Lower leg skin (tissue), 4 donors: Measurements from ENCODE around the gene ACIN1. TPM values are rescaled to one million over a fixed set of nuclear protein-coding genes. Genes with fewer than 3 reads are reported as not detected.

Experiments used
- DNase-seq, 2 donors: peaks; one replicate each; pipeline ENCODE4 v3.0.0-alpha.2; 2019; ENCODE audit warnings: low spot score in 2 of 2
- H3K4me3 ChIP-seq: fragments of 200-600 bp; sonication (generic); 2 replicates; pipeline ENCODE4 v1.5.1; 2017; ENCODE audit warnings: mild to moderate bottlenecking, low read depth; ENCODE audit not compliant: poor library complexity, severe bottlenecking
- POLR2A ChIP-seq, 2 donors: fragments of 450-650 bp; IDR thresholded peaks; one replicate each; pipeline ENCODE4 v1.6.1; 2016 to 2017; ENCODE audit warnings: antibody characterized with exemption in 2 of 2, mild to moderate bottlenecking in 1 of 2, moderate library complexity in 1 of 2
- WGBS, 2 donors: methylation state at CpG; one replicate each; pipeline ENCODE4 v1.1.5; 2018; 5-methylcytosine and 5-hydroxymethylcytosine counted together
- intact Hi-C: fragments of 100-400 bp; cut with DNase I; formaldehyde crosslinking; loops from one replicate; pipeline ENCODE4 v1.15.0; 2023; ENCODE audit warnings: low total_unique reads
- total RNA-seq, 4 donors: library from RNA; depleted of rRNA; stranded (reverse); fragments of >200 nt; gene quantifications; one replicate each; pipeline ENCODE4 v1.1.0, GENCODE V29; 2016
- TF ChIP-seq, protein P1 (sequence below), 3 donors: fragments of 450-650 bp; IDR thresholded peaks; one replicate each; pipeline ENCODE4 v1.5.1; 2016; ENCODE audit warnings: antibody characterized with exemption in 3 of 3, mild to moderate bottlenecking in 3 of 3, moderate library complexity in 2 of 3

The ACIN1 gene
- total RNA-seq, 4 donors from 2014 or later: 52.7 to 97.5 (median 79.8) TPM

DNA sequence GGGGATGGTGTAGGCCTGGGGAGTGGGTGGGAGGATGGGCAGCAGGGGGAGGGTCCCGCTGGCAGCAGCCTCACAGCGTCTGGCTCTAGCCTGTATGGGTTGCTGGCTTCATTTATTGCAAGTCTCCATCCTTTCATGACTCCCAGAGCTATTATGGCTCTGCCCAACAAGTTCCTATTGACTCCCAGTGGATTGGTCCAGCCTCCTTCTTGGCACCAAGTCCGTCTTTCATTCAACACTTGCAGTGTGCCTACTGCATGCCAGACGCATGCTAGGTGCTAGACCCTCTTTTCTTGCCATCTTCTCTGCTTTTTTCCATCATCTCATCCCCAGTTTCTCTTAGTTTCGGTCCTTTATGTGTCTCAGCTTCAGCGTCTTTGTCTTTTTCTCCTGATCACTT lies 51.8 kb downstream of the ACIN1 start:
- 77 to 86% methylated on average over 6 of the region's 6 CpGs for WGBS, 2 donors
- TF ChIP-seq, protein P1, sequence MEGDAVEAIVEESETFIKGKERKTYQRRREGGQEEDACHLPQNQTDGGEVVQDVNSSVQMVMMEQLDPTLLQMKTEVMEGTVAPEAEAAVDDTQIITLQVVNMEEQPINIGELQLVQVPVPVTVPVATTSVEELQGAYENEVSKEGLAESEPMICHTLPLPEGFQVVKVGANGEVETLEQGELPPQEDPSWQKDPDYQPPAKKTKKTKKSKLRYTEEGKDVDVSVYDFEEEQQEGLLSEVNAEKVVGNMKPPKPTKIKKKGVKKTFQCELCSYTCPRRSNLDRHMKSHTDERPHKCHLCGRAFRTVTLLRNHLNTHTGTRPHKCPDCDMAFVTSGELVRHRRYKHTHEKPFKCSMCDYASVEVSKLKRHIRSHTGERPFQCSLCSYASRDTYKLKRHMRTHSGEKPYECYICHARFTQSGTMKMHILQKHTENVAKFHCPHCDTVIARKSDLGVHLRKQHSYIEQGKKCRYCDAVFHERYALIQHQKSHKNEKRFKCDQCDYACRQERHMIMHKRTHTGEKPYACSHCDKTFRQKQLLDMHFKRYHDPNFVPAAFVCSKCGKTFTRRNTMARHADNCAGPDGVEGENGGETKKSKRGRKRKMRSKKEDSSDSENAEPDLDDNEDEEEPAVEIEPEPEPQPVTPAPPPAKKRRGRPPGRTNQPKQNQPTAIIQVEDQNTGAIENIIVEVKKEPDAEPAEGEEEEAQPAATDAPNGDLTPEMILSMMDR (IDR thresholded peaks at IDR 0.05): no peak
- no peak for TF ChIP-seq POLR2A (IDR thresholded peaks at IDR 0.05)
- DNase-seq: no peak
- intact Hi-C loops: no loop called here
- H3K4me3 ChIP-seq: no peak overlapping the region

DNA sequence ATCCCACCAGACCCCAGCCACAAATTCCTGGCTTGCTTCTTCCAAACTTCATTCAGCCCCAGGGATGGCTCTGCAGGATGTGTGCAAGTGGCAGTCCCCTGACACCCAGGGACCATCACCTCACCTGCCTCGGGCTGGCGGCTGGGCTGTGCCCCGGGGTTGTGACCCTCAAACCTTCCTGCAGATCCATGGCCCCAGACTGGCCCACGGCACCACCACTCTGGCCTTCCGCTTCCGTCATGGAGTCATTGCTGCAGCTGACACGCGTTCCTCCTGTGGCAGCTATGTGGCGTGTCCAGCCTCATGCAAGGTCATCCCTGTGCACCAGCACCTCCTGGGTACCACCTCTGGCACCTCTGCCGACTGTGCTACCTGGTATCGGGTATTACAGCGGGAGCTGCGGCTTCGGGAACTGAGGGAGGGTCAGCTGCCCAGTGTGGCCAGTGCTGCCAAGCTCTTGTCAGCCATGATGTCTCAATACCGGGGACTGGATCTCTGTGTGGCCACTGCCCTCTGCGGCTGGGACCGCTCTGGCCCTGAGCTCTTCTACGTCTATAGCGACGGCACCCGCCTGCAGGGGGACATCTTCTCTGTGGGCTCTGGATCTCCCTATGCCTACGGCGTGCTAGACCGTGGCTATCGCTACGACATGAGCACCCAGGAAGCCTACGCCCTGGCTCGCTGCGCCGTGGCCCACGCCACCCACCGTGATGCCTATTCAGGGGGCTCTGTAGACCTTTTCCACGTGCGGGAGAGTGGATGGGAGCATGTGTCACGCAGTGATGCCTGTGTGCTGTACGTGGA lies 52.6 kb downstream of the ACIN1 start, which contains the start of gene PSMB11:
PSMB11 (plus strand) TSS at position 51 of the 804 bp plus-strand sequence; CDS start at position 65, 14 bp downstream.
- no peak within 1 kb of the TSS for H3K4me3 ChIP-seq
- TF ChIP-seq POLR2A (IDR thresholded peaks at IDR 0.05): no peak
- TF ChIP-seq, protein P1 (IDR thresholded peaks at IDR 0.05): no peak
- DNase-seq: no peak
- WGBS, 2 donors: 94% methylated on average over 30 to 36 of the region's 36 CpGs
- intact Hi-C loops: no loop called here

DNA sequence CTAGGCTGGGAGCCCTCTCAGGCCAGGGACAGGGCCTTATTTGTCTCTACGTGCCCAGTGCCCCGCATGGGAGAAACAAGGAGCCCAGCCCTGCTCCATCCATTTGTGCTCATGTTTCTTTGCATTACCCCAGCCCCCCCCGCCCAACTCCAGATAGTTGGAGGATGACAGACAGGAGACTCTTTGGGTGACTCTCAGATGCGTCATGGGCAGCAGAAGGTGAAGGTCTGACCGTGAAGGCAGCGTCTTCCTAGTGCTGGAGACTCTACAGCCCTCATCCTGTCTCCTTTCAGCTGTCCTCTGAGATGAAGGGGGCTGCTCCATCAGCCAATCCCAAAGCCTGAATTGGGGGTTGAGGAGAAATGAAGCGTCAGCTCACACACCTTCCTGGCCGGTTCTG lies 53.2 kb downstream of the ACIN1 start:
- TF ChIP-seq, protein P1 (IDR thresholded peaks at IDR 0.05): no peak
- TF ChIP-seq POLR2A (IDR thresholded peaks at IDR 0.05): no peak
- WGBS, 2 donors: 81 to 84% methylated on average over 7 to 8 of the region's 8 CpGs
- intact Hi-C loops: no loop called here
- DNase-seq: no peak
- no peak overlapping the region for H3K4me3 ChIP-seq

DNA sequence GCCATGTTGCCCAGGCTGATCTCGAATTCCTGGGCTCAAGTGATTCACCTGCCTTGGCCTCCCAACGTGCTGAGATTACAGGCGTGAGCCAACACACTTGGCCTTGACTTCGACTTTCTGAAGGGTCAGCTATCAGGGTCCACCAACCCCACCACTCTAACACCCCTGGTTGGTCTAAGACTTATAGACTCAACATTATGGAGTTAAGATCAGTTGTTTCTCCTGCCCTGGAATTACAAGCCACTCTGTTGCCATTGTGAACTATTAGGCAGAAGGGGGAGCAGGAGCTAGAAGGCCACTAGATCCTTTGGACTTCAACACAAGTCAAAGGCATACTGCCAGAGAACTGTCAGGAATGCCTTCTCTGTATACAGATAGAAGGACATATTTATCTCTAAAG lies 54.8 kb downstream of the ACIN1 start:
- no peak for DNase-seq
- TF ChIP-seq, protein P1 (IDR thresholded peaks at IDR 0.05): no peak
- 86 to 90% methylated on average over 4 of the region's 4 CpGs for WGBS, 2 donors
- intact Hi-C loops: no loop called here
- no peak overlapping the region for H3K4me3 ChIP-seq

DNA sequence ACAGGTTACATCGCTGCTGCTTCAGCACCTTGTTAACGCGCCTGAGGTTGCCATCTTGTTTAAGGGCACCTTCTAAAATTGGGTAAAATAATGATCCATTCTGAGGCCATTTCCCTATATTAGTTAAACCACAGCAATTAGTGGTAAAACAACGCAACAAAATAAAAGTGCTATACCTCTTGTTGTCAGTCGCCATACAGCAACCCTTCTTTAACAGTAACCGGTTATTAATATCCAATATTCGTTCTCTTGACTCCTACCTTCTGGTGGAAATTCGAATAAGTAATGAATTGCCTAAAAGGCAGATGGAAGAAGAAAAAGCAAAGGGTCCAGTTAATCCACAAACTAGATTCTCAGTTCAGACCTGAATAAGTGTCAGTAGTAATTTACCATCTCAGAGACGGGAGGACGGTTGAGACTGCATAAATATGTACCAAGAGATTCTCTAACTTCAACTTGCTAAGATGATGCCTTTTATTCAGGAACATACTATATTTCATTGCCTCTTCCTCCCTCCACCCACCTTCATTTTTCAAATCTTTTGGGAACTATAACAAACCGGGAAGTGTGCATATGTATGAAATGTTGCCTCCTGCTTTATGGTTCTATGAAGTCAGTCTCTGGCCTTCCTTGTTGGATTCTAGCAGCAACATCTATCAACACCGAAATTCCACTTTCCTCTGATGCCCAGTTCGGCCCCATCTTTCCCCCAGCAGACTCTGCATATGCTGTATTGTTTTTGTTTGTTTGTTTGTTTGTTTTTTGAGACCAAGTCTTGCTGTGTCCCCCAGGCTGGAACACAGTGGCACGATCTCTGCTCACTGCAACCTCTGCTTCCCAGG lies 59.4 kb downstream of the ACIN1 start:
- no peak for DNase-seq
- TF ChIP-seq, protein P1 (IDR thresholded peaks at IDR 0.05): no peak
- TF ChIP-seq POLR2A (IDR thresholded peaks at IDR 0.05): no peak
- 62 to 67% methylated on average over 14 of the region's 14 CpGs for WGBS, 2 donors
- H3K4me3 ChIP-seq: no peak overlapping the region
- intact Hi-C loops: no loop called here
